HG02840 (cell line): ENCODE data around the gene EPHA8.

Experiments used
- ATAC-seq: cut with Tn5 transposase; IDR thresholded peaks from one replicate; pipeline ENCODE4 v1.9.1; 2021; ENCODE audit warnings: mild to moderate bottlenecking, moderate library complexity, moderate number of reproducible peaks; ENCODE audit not compliant: unreplicated experiment, low FRiP score

EPHA8 gene

GRCh38 chr1:22587247-22587646 lies 24.0 kb downstream of the EPHA8 start:
- ATAC-seq, result no peak

- no peak for ATAC-seq
Observed at GRCh38 chr1:22588899-22589422, 25.7 kb downstream of the EPHA8 start.

GRCh38 chr1:22591576-22591975 lies 28.3 kb downstream of the EPHA8 start:
- ATAC-seq, result no peak

GRCh38 chr1:22592051-22592450 lies 28.8 kb downstream of the EPHA8 start:
- ATAC-seq, result no peak

DNA sequence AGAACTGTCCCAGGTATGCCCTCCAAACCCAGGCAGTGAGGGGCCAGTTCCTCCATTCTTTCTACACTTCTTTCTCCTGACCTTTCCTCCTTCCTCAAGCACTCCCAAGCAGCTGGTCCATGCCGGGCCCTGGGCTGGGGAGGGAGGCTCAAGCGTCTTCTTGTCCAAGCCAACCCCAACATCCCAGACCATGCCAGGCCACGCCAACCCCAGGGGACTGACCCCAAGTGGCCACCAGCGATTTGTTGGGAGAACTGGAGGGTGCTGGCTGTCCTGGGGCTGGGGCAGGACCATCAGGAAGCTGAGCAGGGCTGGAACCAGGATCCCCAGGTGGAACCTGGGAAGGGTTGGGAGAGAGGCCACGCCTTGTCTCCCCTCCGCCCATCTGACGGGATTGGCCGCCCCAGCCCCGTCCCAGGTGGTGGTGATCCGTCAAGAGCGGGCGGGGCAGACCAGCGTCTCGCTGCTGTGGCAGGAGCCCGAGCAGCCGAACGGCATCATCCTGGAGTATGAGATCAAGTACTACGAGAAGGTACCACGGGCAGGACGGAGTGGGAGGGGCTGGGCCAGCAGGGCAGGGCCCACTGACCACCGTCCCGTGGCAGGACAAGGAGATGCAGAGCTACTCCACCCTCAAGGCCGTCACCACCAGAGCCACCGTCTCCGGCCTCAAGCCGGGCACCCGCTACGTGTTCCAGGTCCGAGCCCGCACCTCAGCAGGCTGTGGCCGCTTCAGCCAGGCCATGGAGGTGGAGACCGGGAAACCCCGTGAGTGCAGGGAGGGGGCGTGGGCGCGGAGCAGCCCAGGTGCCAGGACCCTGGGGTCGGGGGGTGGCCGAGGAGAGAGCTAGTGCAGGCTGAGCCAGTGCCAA lies 29.9 kb downstream of the EPHA8 start:
- ATAC-seq, result no peak

DNA sequence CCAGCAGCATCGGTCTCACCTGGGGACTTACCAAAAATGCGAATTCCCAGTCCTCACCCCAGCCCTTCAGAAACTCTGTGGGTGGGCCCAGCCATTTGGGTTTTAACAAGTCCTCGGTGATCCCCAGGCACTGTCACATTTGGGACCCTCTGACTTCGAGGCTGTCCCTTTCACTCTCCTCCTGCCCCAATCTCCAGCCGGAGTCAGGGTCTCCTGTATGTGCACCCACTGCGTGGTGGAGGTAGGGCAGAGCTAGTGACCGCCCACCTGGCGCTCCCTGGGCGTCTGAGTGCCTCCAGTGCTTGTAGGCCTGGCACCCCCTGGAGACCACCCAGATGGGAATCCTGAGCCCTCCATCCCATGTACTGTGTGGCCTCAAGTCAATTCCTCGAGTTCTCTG lies 31.1 kb downstream of the EPHA8 start:
- ATAC-seq, result no peak

GRCh38 chr1:22595108-22595507 lies 31.8 kb downstream of the EPHA8 start:
- ATAC-seq, result no peak

DNA sequence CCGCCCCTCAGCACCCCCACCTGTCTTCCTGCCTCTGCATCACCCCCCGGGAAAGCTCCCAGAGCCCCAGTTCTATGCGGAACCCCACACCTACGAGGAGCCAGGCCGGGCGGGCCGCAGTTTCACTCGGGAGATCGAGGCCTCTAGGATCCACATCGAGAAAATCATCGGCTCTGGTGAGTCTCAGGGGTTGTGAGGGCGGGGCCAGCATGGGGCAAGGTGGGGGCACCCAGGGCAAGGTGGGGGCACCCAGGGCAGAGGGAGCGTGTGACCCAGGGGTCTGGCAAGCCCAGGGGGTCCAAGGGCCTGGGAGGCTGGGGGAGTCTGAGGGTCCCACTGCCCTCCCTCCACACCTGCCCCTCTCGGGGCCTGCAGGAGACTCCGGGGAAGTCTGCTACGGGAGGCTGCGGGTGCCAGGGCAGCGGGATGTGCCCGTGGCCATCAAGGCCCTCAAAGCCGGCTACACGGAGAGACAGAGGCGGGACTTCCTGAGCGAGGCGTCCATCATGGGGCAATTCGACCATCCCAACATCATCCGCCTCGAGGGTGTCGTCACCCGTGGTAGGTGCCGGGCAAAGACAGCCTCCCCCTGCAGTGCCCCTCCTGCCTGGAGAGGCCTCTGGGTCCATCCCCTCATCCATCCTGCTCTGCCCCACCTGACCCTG lies 34.1 kb downstream of the EPHA8 start:
- ATAC-seq, result no peak

DNA sequence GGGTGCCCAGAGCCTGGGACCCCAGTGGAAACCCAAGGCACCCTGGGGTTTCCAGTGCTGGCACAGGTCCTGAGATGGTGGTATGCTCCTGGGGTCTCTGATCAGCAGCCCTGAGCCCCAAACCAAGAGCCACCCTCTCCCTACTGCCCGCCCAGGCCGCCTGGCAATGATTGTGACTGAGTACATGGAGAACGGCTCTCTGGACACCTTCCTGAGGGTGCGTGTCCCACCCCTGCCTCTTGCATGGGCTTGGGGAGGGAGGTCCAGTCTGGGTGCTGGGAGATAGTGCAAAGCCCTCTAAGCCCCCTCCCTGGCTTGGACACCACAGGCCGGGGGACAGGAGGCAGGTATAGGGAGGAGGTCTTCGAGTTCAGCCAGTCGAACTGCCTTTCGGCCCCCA lies 34.7 kb downstream of the EPHA8 start:
- ATAC-seq, result no peak

DNA sequence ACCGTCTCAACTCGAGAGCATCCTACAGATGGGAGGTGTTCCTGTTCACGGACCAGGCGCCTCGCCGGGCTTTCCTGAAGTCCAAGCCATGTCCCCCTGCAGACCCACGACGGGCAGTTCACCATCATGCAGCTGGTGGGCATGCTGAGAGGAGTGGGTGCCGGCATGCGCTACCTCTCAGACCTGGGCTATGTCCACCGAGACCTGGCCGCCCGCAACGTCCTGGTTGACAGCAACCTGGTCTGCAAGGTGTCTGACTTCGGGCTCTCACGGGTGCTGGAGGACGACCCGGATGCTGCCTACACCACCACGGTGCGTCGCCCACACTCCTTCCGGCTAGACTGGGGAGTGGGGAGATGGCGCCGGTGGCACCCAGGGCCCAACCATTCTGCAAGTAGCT lies 35.4 kb downstream of the EPHA8 start:
- no peak for ATAC-seq

DNA sequence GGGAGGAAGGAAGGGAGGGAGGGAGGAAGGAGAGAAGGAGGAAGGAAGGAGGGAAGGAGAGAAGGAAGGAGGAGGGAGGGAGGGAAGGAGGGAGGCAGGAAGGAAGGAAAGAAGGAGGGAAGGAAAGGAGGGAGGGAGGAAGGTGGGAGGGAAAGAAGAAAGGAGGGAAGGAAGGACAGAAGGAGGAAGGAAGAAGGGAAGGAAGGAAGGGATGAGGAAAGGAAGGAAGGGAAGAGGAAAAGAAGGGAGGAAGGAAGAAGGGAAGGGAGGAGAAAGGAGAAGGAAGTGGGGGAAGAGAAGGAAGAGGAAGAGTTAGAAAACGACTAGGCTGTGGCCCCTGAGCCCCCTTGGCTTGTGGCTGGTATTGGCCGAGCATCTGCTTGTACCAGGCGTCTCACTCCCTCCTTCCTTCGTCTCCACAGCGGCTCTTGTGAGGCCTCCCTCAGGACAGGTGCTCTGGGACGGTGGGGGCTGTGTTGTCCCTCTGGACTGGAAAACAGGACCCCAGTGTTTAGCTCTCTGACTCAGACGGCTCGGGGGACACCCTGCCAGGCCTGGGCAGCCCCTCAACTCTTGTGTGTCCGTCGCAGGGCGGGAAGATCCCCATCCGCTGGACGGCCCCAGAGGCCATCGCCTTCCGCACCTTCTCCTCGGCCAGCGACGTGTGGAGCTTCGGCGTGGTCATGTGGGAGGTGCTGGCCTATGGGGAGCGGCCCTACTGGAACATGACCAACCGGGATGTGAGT lies 37.0 kb downstream of the EPHA8 start:
- no peak for ATAC-seq

GRCh38 chr1:22600817-22601605 lies 37.7 kb downstream of the EPHA8 start:
- no peak for ATAC-seq

DNA sequence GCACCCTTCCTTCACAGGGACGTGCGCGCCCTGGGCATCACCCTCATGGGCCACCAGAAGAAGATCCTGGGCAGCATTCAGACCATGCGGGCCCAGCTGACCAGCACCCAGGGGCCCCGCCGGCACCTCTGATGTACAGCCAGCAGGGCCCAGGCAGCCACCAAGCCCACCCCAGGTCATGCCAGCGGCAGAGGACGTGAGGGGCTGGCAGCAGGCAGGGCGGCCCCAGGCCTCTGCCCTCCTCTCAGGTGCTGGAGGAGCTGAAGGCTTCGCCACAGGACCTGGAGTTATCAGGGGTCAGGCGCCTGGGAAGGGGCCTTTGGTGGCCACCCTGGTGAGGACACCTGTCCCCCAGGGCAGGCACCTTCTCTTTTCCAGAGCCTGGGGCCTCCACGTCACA lies 38.3 kb downstream of the EPHA8 start:
- ATAC-seq, result no peak

DNA sequence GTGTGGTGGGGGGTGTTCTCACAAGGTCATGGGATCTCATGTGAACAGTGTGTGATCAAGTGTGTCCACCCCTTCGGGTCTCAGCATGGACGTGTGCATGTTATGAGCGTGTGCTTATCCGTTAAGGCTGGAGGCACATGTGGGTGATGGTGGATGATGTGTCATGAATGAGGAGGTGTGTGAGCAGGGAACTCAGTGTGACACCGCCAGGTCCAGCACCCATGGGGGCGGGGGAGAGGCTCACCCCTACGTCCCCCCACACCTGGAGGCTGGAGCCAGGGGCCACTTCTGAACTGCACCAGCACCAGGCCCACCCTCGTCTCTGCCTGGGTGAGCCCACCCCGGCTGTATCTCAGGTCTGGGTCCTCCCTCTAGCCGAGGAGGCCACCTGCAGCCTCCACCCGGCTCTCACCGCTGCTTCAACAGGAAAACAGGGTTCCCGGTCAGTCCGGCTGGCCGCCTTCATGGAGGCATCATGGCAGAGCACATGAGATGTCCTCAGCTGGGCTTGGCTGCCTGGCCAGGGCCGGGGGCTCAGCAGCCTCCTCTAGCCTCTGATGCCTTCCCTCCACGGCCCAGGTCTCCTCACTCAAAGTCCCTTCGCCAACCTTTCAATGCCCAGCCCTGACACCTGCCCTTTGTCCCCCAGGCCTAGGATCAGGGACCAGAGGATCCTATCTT lies 38.9 kb downstream of the EPHA8 start:
- ATAC-seq, result no peak

GRCh38 chr1:22606161-22606560 lies 42.9 kb downstream of the EPHA8 start:
- ATAC-seq, result no peak

DNA sequence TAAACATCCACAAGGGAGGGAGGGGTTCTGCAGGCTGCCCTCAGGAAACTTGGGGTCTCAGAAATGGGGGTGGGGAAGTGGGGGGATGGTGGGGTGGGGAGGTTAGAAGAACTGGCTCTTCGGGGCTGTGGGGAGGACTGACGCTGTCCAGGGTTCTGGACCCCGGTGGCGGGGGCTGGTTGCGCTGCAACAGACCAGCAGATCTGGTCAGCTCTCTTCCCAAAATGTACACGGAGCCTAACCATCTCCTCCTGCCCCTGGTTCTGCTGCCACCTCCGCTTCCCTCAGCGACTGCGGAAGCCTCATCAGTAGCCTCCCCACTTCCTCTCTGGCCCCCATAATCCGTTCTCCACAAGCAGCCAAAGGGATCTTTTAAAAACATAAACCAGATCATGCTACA lies 43.9 kb downstream of the EPHA8 start:
- ATAC-seq, result no peak

- ATAC-seq, result no peak
Observed at GRCh38 chr1:22608361-22608760, 45.1 kb downstream of the EPHA8 start.

DNA sequence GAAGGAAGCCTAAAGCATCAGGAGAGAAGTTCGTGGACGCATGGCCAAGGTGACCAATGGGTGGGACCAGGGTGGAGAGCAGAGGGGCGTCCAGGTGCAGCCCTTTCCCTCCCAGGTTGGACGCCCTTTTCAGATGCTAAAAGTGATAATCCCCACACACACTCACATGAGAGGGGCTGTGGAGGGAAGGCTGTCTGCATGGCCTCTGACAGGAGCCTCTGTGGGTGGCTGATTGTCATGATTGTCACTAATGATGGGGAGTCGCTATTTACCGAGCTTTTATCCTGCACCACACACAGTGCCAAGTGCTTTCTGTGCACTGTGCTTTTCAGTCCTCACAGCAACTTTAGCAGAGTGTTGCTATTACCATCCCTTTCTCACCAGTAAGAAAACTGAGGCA lies 46.0 kb downstream of the EPHA8 start:
- no peak for ATAC-seq

- ATAC-seq, result no peak
Observed at GRCh38 chr1:22611530-22611947, 48.2 kb downstream of the EPHA8 start.
